ENCODE data around the gene TRIM23. TPM values are rescaled to one million over a fixed set of nuclear protein-coding genes. Genes with fewer than 3 reads are reported as not detected.

Gene TRIM23
- total RNA-seq (10 to 100 TPM; 17.9 to 21.9 TPM), polyA plus RNA-seq (1 to 10 TPM; 7.0 to 7.6 TPM)
- long read RNA-seq, donor 1, full-length matches to known transcripts: 3 of 11 reads
- long read RNA-seq, donor 1, partial matches to known transcripts: 2 of 11 reads
- long read RNA-seq, donor 1, other reads (novel, unspliced or antisense): 6 of 11 reads
- long read RNA-seq, donor 2, full-length matches to known transcripts: 6 of 10 reads
- long read RNA-seq, donor 2, partial matches to known transcripts: 4 of 10 reads
- long read RNA-seq, donor 2, other reads (novel, unspliced or antisense): 0 of 10 reads

DNA sequence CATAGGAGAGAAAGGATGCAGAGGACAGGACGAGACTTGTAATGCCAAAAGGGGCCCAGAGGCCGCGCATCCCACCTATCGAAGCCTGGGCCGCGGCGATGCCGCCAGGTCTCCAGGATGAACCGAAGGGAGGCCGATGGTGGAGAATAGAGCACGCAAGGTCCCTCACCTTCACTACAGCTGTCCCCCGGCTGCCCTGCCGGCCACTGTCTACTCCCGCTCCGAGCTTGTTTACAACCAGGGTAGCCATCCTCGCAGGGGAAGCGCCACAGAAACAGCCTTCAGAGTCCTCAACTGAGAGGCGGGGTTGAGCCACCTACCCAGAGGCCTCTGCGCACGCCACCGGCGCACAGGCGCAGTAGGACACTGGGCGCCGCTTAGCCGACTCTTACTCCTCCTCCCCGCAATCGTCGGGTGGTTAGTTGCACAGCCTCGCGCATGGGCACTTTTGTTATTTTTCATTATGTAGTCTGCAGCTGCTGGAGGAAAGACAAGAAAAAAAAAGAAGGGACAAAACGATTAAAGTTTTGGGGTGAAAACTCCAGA lies at the start of gene TRIM23:
TSS of gene TRIM23 (minus strand) at position 309 of the 546 bp plus-strand sequence. CDS start at position 250, 59 bp downstream.
- no peaks in the 10 kb centered on the region for H3K9me3 ChIP-seq (ENCODE audit: control insufficient read depth, low read length)
- intact Hi-C loops (cut with DNase I): loop anchor here (2.0 to 10.0 kb wide), 3 partner anchors 61 to 521 kb away; partner anchors contain the start of genes CENPK (in 1 of the 2), ERBIN (in 1 of the 2), PPWD1 (in 1 of the 2) and SREK1 (in 1 of the 2)
- H3K27me3 ChIP-seq (ENCODE audit: control insufficient read depth in 1 of 2, insufficient read depth in 2 of 2, low read length in 1 of 2): no peaks in the 10 kb centered on the region
- ATAC-seq (ENCODE audit: low FRiP score) (peak; percentile 99), DNase-seq (peak; percentile 95)
- H3K4me3 ChIP-seq (ENCODE audit: low read length in 2 of 2): peak within 1 kb of the TSS; percentile 90 to 99
- H3K27ac ChIP-seq (ENCODE audit: low read depth in 1 of 2, low read length in 2 of 2): peak within 1 kb of the TSS; percentile 38 to 89
- H3K36me3 ChIP-seq (ENCODE audit: control insufficient read depth in 1 of 2, insufficient read depth in 2 of 2, low read length in 1 of 2): no peaks in the 10 kb centered on the region
- WGBS, 2 donors: 0% methylated on average over 32 of the region's 32 CpGs
- H3K4me1 ChIP-seq (ENCODE audit: control insufficient read depth in 1 of 2, insufficient read depth in 2 of 2, low read length in 2 of 2): no peaks in the 10 kb centered on the region

DNA sequence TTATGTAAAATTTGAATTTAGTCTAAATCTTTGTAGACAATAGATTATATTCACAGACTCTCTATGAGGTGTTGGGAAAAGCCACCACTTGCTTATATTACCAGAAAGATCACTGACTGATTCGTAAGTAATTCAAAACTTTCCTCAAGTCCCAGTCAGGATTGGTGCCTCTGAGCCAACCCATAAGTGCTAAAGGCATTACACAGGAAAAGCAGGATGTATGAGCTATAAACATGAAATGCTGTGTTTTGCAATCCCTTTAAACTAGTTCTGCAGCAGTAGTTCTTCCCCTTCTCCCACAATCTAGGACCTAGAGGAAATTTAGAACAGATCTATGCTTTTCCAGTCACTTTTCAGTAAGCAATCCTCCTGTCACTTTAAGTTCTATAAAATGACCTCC lies 48.7 kb upstream of the TRIM23 start:
- DNase-seq (no peak), ATAC-seq (ENCODE audit: low FRiP score) (no peak)
- Histone ChIP-seq H3K4me1 (ENCODE audit: control insufficient read depth in 1 of 2, insufficient read depth in 2 of 2, low read length in 2 of 2) (no peaks in the 10 kb centered on the region), H3K27me3 (ENCODE audit: control insufficient read depth in 1 of 2, insufficient read depth in 2 of 2, low read length in 1 of 2) (no peaks in the 10 kb centered on the region), H3K4me3 (ENCODE audit: low read length in 2 of 2) (no peak overlapping the region), H3K27ac (ENCODE audit: low read depth in 1 of 2, low read length in 2 of 2) (no peak overlapping the region), H3K36me3 (ENCODE audit: control insufficient read depth in 1 of 2, insufficient read depth in 2 of 2, low read length in 1 of 2) (peaks cover 1 to 2% of the 10 kb centered on the region in 2 donors), H3K9me3 (ENCODE audit: control insufficient read depth, low read length) (no peaks in the 10 kb centered on the region)
- WGBS, 2 donors: 86 to 97% methylated on average over 1 of the region's 1 CpG
- intact Hi-C loops (cut with DNase I): no loop called here

DNA sequence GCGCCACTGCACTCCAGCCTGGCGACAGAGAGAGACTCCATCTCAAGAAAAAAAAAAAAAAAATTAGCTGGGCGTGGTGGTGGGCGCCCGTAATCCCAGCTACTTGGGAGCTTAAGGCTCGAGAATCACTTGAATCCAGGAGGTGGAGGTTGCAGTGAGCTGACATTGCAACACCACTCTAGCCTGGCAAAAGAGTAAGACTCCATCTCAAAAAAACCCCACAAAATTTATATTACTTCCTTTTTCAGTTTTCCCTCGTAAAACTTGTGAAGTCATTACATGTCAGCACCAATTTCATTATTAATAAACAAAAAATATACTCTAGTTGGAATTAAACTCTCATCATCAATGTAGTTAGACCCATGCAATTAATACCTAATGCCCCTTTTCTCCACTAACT lies 44.6 kb upstream of the TRIM23 start:
- WGBS, 2 donors: 82 to 93% methylated on average over 7 of the region's 7 CpGs
- Histone ChIP-seq H3K4me1 (ENCODE audit: control insufficient read depth in 1 of 2, insufficient read depth in 2 of 2, low read length in 2 of 2) (no peaks in the 10 kb centered on the region), H3K36me3 (ENCODE audit: control insufficient read depth in 1 of 2, insufficient read depth in 2 of 2, low read length in 1 of 2) (peaks cover 1 to 2% of the 10 kb centered on the region in 2 donors), H3K9me3 (ENCODE audit: control insufficient read depth, low read length) (no peaks in the 10 kb centered on the region), H3K27me3 (ENCODE audit: control insufficient read depth in 1 of 2, insufficient read depth in 2 of 2, low read length in 1 of 2) (no peaks in the 10 kb centered on the region), H3K27ac (ENCODE audit: low read depth in 1 of 2, low read length in 2 of 2) (no peak overlapping the region), H3K4me3 (ENCODE audit: low read length in 2 of 2) (no peak overlapping the region)
- no peak for DNase-seq
- intact Hi-C loops (cut with DNase I): no loop called here
- ATAC-seq (ENCODE audit: low FRiP score): no peak

DNA sequence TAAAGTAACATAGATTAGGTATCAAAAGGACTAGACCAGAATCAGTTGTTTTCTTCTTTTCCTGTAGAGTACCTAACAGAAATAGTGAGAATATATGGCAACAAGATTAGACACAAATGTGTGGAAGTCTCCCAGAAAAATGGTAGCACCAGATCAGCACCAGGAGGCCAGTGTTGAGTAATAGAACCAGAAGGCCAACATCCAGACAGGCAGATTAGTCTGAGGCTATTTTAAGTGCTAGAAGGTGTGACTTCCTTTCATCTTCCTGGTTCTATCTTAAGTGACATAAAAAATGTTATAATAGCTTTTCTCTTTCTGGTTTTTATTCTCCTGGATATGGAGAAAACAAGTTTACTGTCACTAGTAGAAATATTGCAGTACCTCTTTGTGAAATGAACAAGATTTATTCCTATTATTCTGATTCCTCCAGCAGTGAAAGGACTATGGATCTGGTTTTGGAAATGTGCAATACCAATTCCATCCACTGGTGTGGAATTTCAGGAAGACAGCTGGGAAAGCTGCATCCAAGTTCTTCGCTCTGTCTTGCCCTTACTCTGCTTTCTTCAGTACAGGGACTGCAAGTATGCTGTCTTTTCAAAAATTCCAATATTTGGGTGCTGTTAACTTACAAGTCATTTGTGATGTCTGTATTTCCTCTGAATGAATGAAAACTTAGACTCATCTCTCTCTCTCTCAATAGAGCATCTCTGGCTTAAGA lies 39.8 kb upstream of the TRIM23 start:
- no peaks in the 10 kb centered on the region for H3K9me3 ChIP-seq (ENCODE audit: control insufficient read depth, low read length)
- no peak overlapping the region for H3K4me3 ChIP-seq (ENCODE audit: low read length in 2 of 2)
- H3K4me1 ChIP-seq (ENCODE audit: control insufficient read depth in 1 of 2, insufficient read depth in 2 of 2, low read length in 2 of 2): no peaks in the 10 kb centered on the region
- H3K27ac ChIP-seq (ENCODE audit: low read depth in 1 of 2, low read length in 2 of 2): no peak overlapping the region
- ATAC-seq (ENCODE audit: low FRiP score) (no peak), DNase-seq (no peak)
- 89 to 91% methylated on average over 1 of the region's 1 CpG for WGBS, 2 donors
- no peaks in the 10 kb centered on the region for H3K36me3 ChIP-seq (ENCODE audit: control insufficient read depth in 1 of 2, insufficient read depth in 2 of 2, low read length in 1 of 2)
- H3K27me3 ChIP-seq (ENCODE audit: control insufficient read depth in 1 of 2, insufficient read depth in 2 of 2, low read length in 1 of 2): no peaks in the 10 kb centered on the region
- intact Hi-C loops (cut with DNase I): no loop called here

DNA sequence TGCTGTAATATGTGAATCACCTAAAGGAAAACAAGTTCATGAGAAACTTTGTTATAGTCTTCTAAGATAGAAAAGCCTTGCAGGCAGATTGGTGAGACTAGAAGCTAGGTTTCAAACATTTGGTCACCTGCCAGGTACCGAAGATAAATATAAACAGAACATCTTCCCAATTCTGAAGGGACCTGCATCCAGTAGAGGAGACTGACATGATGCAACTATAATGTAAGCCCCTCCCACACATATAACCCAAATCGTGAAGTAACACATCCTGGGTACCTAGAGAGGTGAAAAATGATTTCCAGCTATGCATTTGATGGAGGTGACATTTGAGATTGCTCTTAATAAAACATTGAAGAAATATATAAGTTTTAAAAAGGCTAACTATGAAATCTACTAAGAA lies 30.6 kb upstream of the TRIM23 start:
- no peak for ATAC-seq (ENCODE audit: low FRiP score)
- 81 to 90% methylated on average over 2 of the region's 2 CpGs for WGBS, 2 donors
- Histone ChIP-seq H3K4me3 (ENCODE audit: low read length in 2 of 2) (no peak overlapping the region), H3K9me3 (ENCODE audit: control insufficient read depth, low read length) (no peaks in the 10 kb centered on the region), H3K4me1 (ENCODE audit: control insufficient read depth in 1 of 2, insufficient read depth in 2 of 2, low read length in 2 of 2) (no peaks in the 10 kb centered on the region), H3K27ac (ENCODE audit: low read depth in 1 of 2, low read length in 2 of 2) (no peak overlapping the region), H3K36me3 (ENCODE audit: control insufficient read depth in 1 of 2, insufficient read depth in 2 of 2, low read length in 1 of 2) (no peaks in the 10 kb centered on the region), H3K27me3 (ENCODE audit: control insufficient read depth in 1 of 2, insufficient read depth in 2 of 2, low read length in 1 of 2) (no peaks in the 10 kb centered on the region)
- no peak for DNase-seq
- intact Hi-C loops (cut with DNase I): no loop called here

DNA sequence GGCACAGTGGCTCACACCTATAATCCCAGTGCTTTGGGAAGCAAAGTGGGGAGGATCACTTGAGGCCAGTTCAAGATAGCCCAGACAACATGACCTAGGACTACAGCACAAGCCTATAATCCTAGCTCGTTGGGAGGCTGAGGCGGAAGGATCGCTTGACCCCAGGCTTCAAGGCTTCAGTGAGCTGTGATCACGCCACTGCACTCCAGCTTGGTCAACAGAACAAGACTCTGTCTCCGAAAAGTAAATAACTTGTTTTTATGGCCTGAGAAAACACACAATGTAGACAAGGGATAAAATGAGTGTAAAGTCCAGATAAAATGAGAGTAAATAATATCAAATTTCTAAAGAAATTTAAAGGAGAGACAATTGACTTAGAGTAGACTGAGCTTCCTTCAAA lies 27.0 kb upstream of the TRIM23 start:
- WGBS, 2 donors: 76 to 88% methylated on average over 5 of the region's 5 CpGs

DNA sequence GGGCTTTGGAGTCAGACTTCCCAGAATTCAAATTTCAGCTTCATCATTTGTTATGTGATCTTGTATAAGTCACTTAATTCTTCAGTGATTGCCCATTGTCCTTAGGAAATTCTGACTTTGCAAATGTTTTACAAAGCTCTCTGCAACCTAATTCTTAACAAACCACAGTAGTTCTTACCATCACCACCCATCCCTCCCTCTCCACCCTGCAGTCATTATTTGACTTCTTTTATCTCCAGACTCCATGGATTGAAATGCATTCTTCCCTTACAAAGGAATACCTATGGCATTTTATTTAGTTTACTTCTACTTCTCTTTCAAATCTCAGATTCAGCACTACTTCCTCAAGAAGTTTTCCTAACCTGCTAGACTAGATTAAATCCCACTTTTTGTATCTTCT lies 23.8 kb upstream of the TRIM23 start:
- DNase-seq (no peak), ATAC-seq (ENCODE audit: low FRiP score) (no peak)
- intact Hi-C loops (cut with DNase I): no loop called here
- Histone ChIP-seq H3K4me3 (ENCODE audit: low read length in 2 of 2) (no peak overlapping the region), H3K36me3 (ENCODE audit: control insufficient read depth in 1 of 2, insufficient read depth in 2 of 2, low read length in 1 of 2) (no peaks in the 10 kb centered on the region), H3K27ac (ENCODE audit: low read depth in 1 of 2, low read length in 2 of 2) (no peak overlapping the region), H3K4me1 (ENCODE audit: control insufficient read depth in 1 of 2, insufficient read depth in 2 of 2, low read length in 2 of 2) (no peaks in the 10 kb centered on the region), H3K27me3 (ENCODE audit: control insufficient read depth in 1 of 2, insufficient read depth in 2 of 2, low read length in 1 of 2) (no peaks in the 10 kb centered on the region), H3K9me3 (ENCODE audit: control insufficient read depth, low read length) (no peaks in the 10 kb centered on the region)

More for the DNA sequence above, 27.0 kb upstream of the TRIM23 start:
- no peak overlapping the region for H3K27ac ChIP-seq (ENCODE audit: low read depth in 1 of 2, low read length in 2 of 2)
- H3K4me1 ChIP-seq (ENCODE audit: control insufficient read depth in 1 of 2, insufficient read depth in 2 of 2, low read length in 2 of 2): no peaks in the 10 kb centered on the region
- H3K27me3 ChIP-seq (ENCODE audit: control insufficient read depth in 1 of 2, insufficient read depth in 2 of 2, low read length in 1 of 2): no peaks in the 10 kb centered on the region
- H3K9me3 ChIP-seq (ENCODE audit: control insufficient read depth, low read length): no peaks in the 10 kb centered on the region
- intact Hi-C loops (cut with DNase I): no loop called here
- no peaks in the 10 kb centered on the region for H3K36me3 ChIP-seq (ENCODE audit: control insufficient read depth in 1 of 2, insufficient read depth in 2 of 2, low read length in 1 of 2)
- ATAC-seq (ENCODE audit: low FRiP score) (no peak), DNase-seq (no peak)
- H3K4me3 ChIP-seq (ENCODE audit: low read length in 2 of 2): no peak overlapping the region

DNA sequence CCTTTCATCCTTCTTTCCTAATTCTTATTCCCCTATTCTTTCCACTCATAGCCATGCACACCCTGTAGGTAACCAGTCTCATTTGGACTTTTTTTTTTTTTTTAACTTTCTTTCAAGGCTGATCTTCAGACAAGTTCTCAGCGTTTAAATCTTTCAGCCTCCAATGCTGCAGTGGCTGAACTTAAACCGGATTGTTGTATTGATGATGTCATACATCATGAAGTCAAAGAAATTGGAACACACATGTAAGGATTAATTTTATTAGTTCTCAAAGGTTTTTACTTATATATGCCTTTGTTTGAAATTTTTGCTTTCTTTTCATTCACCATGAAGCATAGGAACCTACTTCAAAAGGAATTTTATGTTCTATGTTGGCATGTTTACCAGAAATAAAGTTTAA lies 22.8 kb upstream of the TRIM23 start:
- Histone ChIP-seq H3K9me3 (ENCODE audit: control insufficient read depth, low read length) (no peaks in the 10 kb centered on the region), H3K4me3 (ENCODE audit: low read length in 2 of 2) (no peak overlapping the region), H3K27ac (ENCODE audit: low read depth in 1 of 2, low read length in 2 of 2) (no peak overlapping the region), H3K27me3 (ENCODE audit: control insufficient read depth in 1 of 2, insufficient read depth in 2 of 2, low read length in 1 of 2) (no peaks in the 10 kb centered on the region), H3K4me1 (ENCODE audit: control insufficient read depth in 1 of 2, insufficient read depth in 2 of 2, low read length in 2 of 2) (no peaks in the 10 kb centered on the region), H3K36me3 (ENCODE audit: control insufficient read depth in 1 of 2, insufficient read depth in 2 of 2, low read length in 1 of 2) (no peaks in the 10 kb centered on the region)
- intact Hi-C loops (cut with DNase I): no loop called here
- DNase-seq (no peak), ATAC-seq (ENCODE audit: low FRiP score) (no peak)
- WGBS, 2 donors: 82 to 83% methylated on average over 2 of the region's 2 CpGs

DNA sequence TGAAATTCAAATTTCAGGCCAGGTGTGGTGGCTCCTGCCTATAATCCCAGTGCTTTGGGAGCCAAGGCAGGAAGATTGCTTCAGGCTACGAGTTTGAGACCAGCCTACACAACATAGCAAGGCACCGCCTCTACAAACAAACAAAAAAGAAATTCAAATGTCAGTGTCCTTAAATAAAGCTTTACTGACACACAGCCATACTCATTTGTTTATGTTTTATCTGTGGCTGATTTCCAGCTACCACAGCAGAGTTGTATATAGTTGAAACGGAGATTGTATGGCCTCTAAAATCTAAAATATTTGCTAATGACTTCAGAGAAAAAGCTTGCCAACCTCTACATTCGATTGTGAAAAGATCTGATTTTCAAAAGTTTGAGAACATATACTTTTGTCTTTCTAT lies 16.1 kb upstream of the TRIM23 start:
- H3K27me3 ChIP-seq (ENCODE audit: control insufficient read depth in 1 of 2, insufficient read depth in 2 of 2, low read length in 1 of 2): no peaks in the 10 kb centered on the region
- no peaks in the 10 kb centered on the region for H3K9me3 ChIP-seq (ENCODE audit: control insufficient read depth, low read length)
- H3K36me3 ChIP-seq (ENCODE audit: control insufficient read depth in 1 of 2, insufficient read depth in 2 of 2, low read length in 1 of 2): no peaks in the 10 kb centered on the region
- H3K27ac ChIP-seq (ENCODE audit: low read depth in 1 of 2, low read length in 2 of 2): no peak overlapping the region
- H3K4me1 ChIP-seq (ENCODE audit: control insufficient read depth in 1 of 2, insufficient read depth in 2 of 2, low read length in 2 of 2): no peaks in the 10 kb centered on the region
- 84 to 95% methylated on average over 4 of the region's 4 CpGs for WGBS, 2 donors
- DNase-seq (no peak), ATAC-seq (ENCODE audit: low FRiP score) (no peak)
- intact Hi-C loops (cut with DNase I): no loop called here
- no peak overlapping the region for H3K4me3 ChIP-seq (ENCODE audit: low read length in 2 of 2)

Measured in aorta (tissue), 5 donors.